ENCODE measurements around the gene PRAC1.
"Not testable (repeated sequence)": the region's sequence is repeated elsewhere in the genome, so short reads cannot be mapped to it uniquely, and the experiment has no call there.

Gene PRAC1

DNA sequence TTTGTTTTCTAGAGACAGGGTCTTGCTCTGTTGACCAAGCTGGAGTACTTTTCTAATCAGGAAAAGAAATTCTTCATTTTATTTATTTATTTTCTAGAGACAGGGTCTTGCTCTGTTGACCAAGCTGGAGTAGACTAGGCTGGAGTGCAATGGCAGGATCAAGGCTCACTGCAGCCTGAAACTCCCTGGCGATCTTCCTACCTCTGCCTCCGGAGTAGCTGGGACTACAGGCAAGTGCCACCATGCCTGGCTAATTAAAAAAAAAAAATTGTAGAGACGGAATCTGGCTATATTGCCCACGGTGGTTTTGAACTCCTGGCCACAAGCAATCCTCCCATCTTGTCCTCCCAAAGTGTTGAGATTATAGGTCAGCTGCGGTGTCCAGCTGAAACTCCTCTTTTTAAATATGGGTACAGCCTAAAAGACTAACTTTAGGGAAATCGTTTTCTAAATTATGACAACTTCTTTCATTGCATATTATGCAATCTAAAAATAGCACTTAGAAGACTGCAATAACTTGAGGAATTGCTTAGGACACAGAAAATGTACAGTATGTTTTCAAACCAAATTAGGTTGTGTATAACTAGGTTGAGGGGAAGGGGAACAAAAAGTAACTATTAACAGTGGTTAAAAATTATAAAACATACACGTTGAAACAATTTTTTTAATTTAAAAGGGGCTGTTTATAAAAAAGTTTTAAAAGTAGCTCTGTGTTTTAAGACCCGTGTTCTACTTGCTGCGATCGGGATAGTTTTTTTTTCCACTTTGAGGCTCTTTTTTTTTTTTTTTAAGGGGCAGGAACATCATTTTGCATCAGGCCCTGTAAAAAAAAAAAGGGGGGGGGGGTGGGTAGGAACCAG lies 4.7 kb downstream of the PRAC1 start:
- H4K20me1 ChIP-seq (ENCODE audit: low read depth, low read length) = no peaks in the 10 kb centered on the region
- no peaks in the 10 kb centered on the region for H3F3A ChIP-seq (ENCODE audit: insufficient read depth)
- H3K27ac ChIP-seq (ENCODE audit: low read depth, low read length) = no peak overlapping the region
- TF ChIP-seq, protein P1, sequence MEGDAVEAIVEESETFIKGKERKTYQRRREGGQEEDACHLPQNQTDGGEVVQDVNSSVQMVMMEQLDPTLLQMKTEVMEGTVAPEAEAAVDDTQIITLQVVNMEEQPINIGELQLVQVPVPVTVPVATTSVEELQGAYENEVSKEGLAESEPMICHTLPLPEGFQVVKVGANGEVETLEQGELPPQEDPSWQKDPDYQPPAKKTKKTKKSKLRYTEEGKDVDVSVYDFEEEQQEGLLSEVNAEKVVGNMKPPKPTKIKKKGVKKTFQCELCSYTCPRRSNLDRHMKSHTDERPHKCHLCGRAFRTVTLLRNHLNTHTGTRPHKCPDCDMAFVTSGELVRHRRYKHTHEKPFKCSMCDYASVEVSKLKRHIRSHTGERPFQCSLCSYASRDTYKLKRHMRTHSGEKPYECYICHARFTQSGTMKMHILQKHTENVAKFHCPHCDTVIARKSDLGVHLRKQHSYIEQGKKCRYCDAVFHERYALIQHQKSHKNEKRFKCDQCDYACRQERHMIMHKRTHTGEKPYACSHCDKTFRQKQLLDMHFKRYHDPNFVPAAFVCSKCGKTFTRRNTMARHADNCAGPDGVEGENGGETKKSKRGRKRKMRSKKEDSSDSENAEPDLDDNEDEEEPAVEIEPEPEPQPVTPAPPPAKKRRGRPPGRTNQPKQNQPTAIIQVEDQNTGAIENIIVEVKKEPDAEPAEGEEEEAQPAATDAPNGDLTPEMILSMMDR (IDR thresholded peaks at IDR 0.05; ENCODE audit: insufficient read depth, low read length, poor library complexity, severe bottlenecking) = no peak
- no peak for TF ChIP-seq EZH2phosphoT487 (conservative IDR thresholded peaks at IDR 0.05; ENCODE audit: low read length)
- no peaks in the 10 kb centered on the region for H3K9me2 ChIP-seq (replicated peaks; ENCODE audit: insufficient read depth, low read length)
- H3K9me3 ChIP-seq (ENCODE audit: insufficient read depth, low read length) = no peaks in the 10 kb centered on the region
- no peaks in the 10 kb centered on the region for H3K36me3 ChIP-seq (ENCODE audit: low read length)
- H3K4me2 ChIP-seq (ENCODE audit: low read depth, low read length, poor library complexity, severe bottlenecking) = no peak overlapping the region
- H3K4me3 ChIP-seq (ENCODE audit: insufficient read depth, low read length, poor library complexity, severe bottlenecking) = no peak overlapping the region
- H3K9ac ChIP-seq (ENCODE audit: low read length) = no peak overlapping the region
- H2AFZ ChIP-seq (ENCODE audit: low read depth, low read length, severe bottlenecking) = no peak overlapping the region
- H3K79me2 ChIP-seq (ENCODE audit: insufficient read depth, low read length) = no peaks in the 10 kb centered on the region
- no peaks in the 10 kb centered on the region for H3K27me3 ChIP-seq (ENCODE audit: low read length)

GRCh38 chr17:48716549-48716948 lies 5.8 kb downstream of the PRAC1 start:
- not testable (repeated sequence) for H3K27ac ChIP-seq (ENCODE audit: low read depth, low read length); H3K9ac ChIP-seq (ENCODE audit: low read length); H3F3A ChIP-seq (ENCODE audit: insufficient read depth); H4K20me1 ChIP-seq (ENCODE audit: low read depth, low read length); H2AFZ ChIP-seq (ENCODE audit: low read depth, low read length, severe bottlenecking); H3K4me2 ChIP-seq (ENCODE audit: low read depth, low read length, poor library complexity, severe bottlenecking); H3K4me3 ChIP-seq (ENCODE audit: insufficient read depth, low read length, poor library complexity, severe bottlenecking); H3K79me2 ChIP-seq (ENCODE audit: insufficient read depth, low read length); H3K36me3 ChIP-seq (ENCODE audit: low read length); H3K9me2 ChIP-seq (replicated peaks; ENCODE audit: insufficient read depth, low read length); H3K27me3 ChIP-seq (ENCODE audit: low read length); H3K9me3 ChIP-seq (ENCODE audit: insufficient read depth, low read length)

GRCh38 chr17:48715496-48716399 lies 6.6 kb downstream of the PRAC1 start:
- H3K79me2 ChIP-seq (ENCODE audit: insufficient read depth, low read length) = no peaks in the 10 kb centered on the region
- TF ChIP-seq, protein P1 (IDR thresholded peaks at IDR 0.05; ENCODE audit: insufficient read depth, low read length, poor library complexity, severe bottlenecking) = no peak
- TF ChIP-seq EZH2phosphoT487 (conservative IDR thresholded peaks at IDR 0.05; ENCODE audit: low read length) = no peak
- H3K4me2 ChIP-seq (ENCODE audit: low read depth, low read length, poor library complexity, severe bottlenecking) = no peak overlapping the region
- no peaks in the 10 kb centered on the region for H3K9me3 ChIP-seq (ENCODE audit: insufficient read depth, low read length)
- no peaks in the 10 kb centered on the region for H3F3A ChIP-seq (ENCODE audit: insufficient read depth)
- no peaks in the 10 kb centered on the region for H3K9me2 ChIP-seq (replicated peaks; ENCODE audit: insufficient read depth, low read length)
- H3K27ac ChIP-seq (ENCODE audit: low read depth, low read length) = no peak overlapping the region
- no peak overlapping the region for H3K4me3 ChIP-seq (ENCODE audit: insufficient read depth, low read length, poor library complexity, severe bottlenecking)
- H3K27me3 ChIP-seq (ENCODE audit: low read length) = no peaks in the 10 kb centered on the region
- no peak overlapping the region for H3K9ac ChIP-seq (ENCODE audit: low read length)
- no peak overlapping the region for H2AFZ ChIP-seq (ENCODE audit: low read depth, low read length, severe bottlenecking)
- H3K36me3 ChIP-seq (ENCODE audit: low read length) = no peaks in the 10 kb centered on the region
- H4K20me1 ChIP-seq (ENCODE audit: low read depth, low read length) = no peaks in the 10 kb centered on the region
